Measurements from ENCODE around the gene EML2. TPM values are rescaled to one million over a fixed set of nuclear protein-coding genes. Genes with fewer than 3 reads are reported as not detected.

EML2 gene
- total and polyA plus RNA-seq, 2 of the 8 experiments (the other 6 are each of a cell fraction or from before 2014, with no cell fraction given): 28.8 to 29.4 TPM

GRCh38 chr19:45590300-45591003, 48.7 kb downstream of the EML2 start:
- Histone ChIP-seq H4K20me1 (replicated peaks in 1 of 2; ENCODE audit: control insufficient read depth in 1 of 2, insufficient read depth in 2 of 2, low read length in 2 of 2) (no peaks in the 10 kb centered on the region), H2AK5ac (ENCODE audit: low read depth, low read length) (no peak overlapping the region), H3K4me1 (replicated peaks in 1 of 4; ENCODE audit: control insufficient read depth in 3 of 4, insufficient read depth in 4 of 4, low read length in 3 of 4) (no peaks in the 10 kb centered on the region), H3K27me3 (replicated peaks in 1 of 4; ENCODE audit: control insufficient read depth in 3 of 4, extremely low read depth in 1 of 4, insufficient read depth in 3 of 4, low read length in 3 of 4) (peaks cover 0 to 21% (median 16%) of the 10 kb centered on the region in 4 experiments; a peak in 6 of 7 replicates), H3K18ac (ENCODE audit: extremely low read depth, low read length) (0 out of 2 replicates have a peak overlapping the region, but pooled peaks have one; percentile 88), H3K79me2 (ENCODE audit: control insufficient read depth in 1 of 2, insufficient read depth in 2 of 2, low read length in 2 of 2) (no peaks in the 10 kb centered on the region), H3K36me3 (ENCODE audit: control insufficient read depth in 2 of 4, insufficient read depth in 4 of 4, low read length in 3 of 4) (no peaks in the 10 kb centered on the region), H3K79me1 (ENCODE audit: low read depth, low read length) (no peaks in the 10 kb centered on the region), H3K27ac (ENCODE audit: low read depth, low read length) (no peak overlapping the region), H3K23ac (ENCODE audit: insufficient read length) (no peak overlapping the region), H2AFZ (ENCODE audit: low read length) (0 out of 2 replicates have a peak overlapping the region, but pooled peaks have one; percentile 31), H4K5ac (ENCODE audit: insufficient read length, low read depth, low read length) (no peak overlapping the region), H3K14ac (ENCODE audit: insufficient read length) (no peak overlapping the region), H2BK15ac (ENCODE audit: low read length) (no peak overlapping the region), H2BK120ac (replicated peaks; ENCODE audit: low read depth, low read length) (no peak overlapping the region), H3K23me2 (ENCODE audit: low read depth, low read length) (no peaks in the 10 kb centered on the region), H3K9me3 (ENCODE audit: insufficient read depth in 2 of 2, low read depth in 1 of 2, low read length in 1 of 2) (peaks cover 0 to 4% of the 10 kb centered on the region in 2 experiments; a peak in 1 of 4 replicates), H2BK5ac (ENCODE audit: low read depth, low read length) (no peak overlapping the region), H4K8ac (ENCODE audit: extremely low read depth, insufficient read depth, low read length) (no peak overlapping the region), H3K9ac (replicated peaks in 1 of 4; ENCODE audit: extremely low read depth in 1 of 4, low read depth in 3 of 4, low read length in 3 of 4) (no peak overlapping the region), H3K56ac (replicated peaks; ENCODE audit: insufficient read length, low read depth, low read length) (no peak overlapping the region), H3K4me3 (ENCODE audit: extremely low read depth in 1 of 4, insufficient read depth in 2 of 4, low read depth in 3 of 4, low read length in 4 of 4) (peak overlapping the region in 1 of 4 experiments; percentile 20; a peak in 1 of 8 replicates), H2BK12ac (ENCODE audit: low read depth, low read length) (no peak overlapping the region), H2BK20ac (ENCODE audit: low read length) (no peak overlapping the region), H3K4ac (replicated peaks; ENCODE audit: insufficient read length, low read depth, low read length) (no peak overlapping the region), H4K91ac (replicated peaks; ENCODE audit: insufficient read length, low read length) (peak overlapping the region; percentile 11), H3K4me2 (ENCODE audit: insufficient read depth in 1 of 2, low read depth in 2 of 2, low read length in 2 of 2) (peak overlapping the region in 1 of 2 experiments; percentile 30; a peak in 3 of 4 replicates)
- TF ChIP-seq RFX5 (IDR thresholded peaks at IDR 0.05; ENCODE audit: borderline replicate concordance, low read depth, low read length): no peak
- no peak for TF ChIP-seq CBX8 (IDR thresholded peaks at IDR 0.05; ENCODE audit: borderline replicate concordance, low read depth, low read length)
- TF ChIP-seq SP4 (IDR thresholded peaks at IDR 0.05; ENCODE audit: low read length): no peak
- TF ChIP-seq CHD1 (IDR thresholded peaks at IDR 0.05; ENCODE audit: low read depth, low read length): no peak
- TF ChIP-seq CTBP2 (IDR thresholded peaks at IDR 0.05; ENCODE audit: borderline replicate concordance, insufficient read depth, insufficient read length, low read length): no peak
- no peak for TF ChIP-seq YY1 (IDR thresholded peaks at IDR 0.05; ENCODE audit: low read depth, low read length)
- no peak for TF ChIP-seq KDM1A (IDR thresholded peaks at IDR 0.05; ENCODE audit: borderline replicate concordance, low read length)
- TF ChIP-seq RXRA (IDR thresholded peaks at IDR 0.05; ENCODE audit: insufficient read depth, low read depth, low read length): no peak
- no peak for TF ChIP-seq CEBPB (IDR thresholded peaks at IDR 0.05; ENCODE audit: low read depth, low read length)
- TF ChIP-seq E2F6 (IDR thresholded peaks at IDR 0.05): no peak
- TF ChIP-seq NRF1 (IDR thresholded peaks at IDR 0.05; ENCODE audit: low read depth, low read length): no peak
- TF ChIP-seq PHF8 (conservative IDR thresholded peaks at IDR 0.05; ENCODE audit: low read depth, low read length): no peak
- ChIA-PET POLR2A (ENCODE audit: partially characterized antibody) (interaction anchor here (0.7 to 1.6 kb wide), 5 partner anchors 15 to 177 kb away, joined by 3 to 6 read pairs (median 3); no protein-coding TSS in a partner anchor), CTCF (ENCODE audit: partially characterized antibody) (interaction anchor here (0.6 to 2.5 kb wide), 19 partner anchors 14 to 1020 kb away, joined by 3 to 44 read pairs (median 4); partner anchors contain the start of gene EML2)
- DNase-seq (ENCODE audit: low read depth in 1 of 2, low spot score in 2 of 2) (no peak), FAIRE-seq (no peak)
- WGBS, 2 experiments (ENCODE audit: extremely low coverage in 1 of 2, insufficient coverage in 1 of 2, insufficient read length in 1 of 2, insufficient replicate concordance in 2 of 2, low coverage in 1 of 2, low lambda C conversion rate in 2 of 2, missing lambda C conversion rate in 1 of 2): 56% methylated on average over 15 of the region's 15 CpGs; no CpG with 5 or more reads in 1 of the 2 experiments

Measured in H1 (cell line).